B cell (primary cell): ENCODE data around the gene SPDYE18.
"Not testable (repeated sequence)": the region's sequence is repeated elsewhere in the genome, so short reads cannot be mapped to it uniquely, and the experiment has no call there.

Source experiments
- EZH2 ChIP-seq: IDR thresholded peaks from 2 replicates; pipeline ENCODE4 v1.6.1; 2012; ENCODE audit warnings: borderline replicate concordance, low read depth, mild to moderate bottlenecking, moderate library complexity, low read length; ENCODE audit not compliant: insufficient read depth, poor library complexity, severe bottlenecking
- TF ChIP-seq, protein P1 (sequence below): fragments of 200-600 bp; IDR thresholded peaks from one replicate; pipeline ENCODE4 v1.8.0; 2022; ENCODE audit warnings: antibody characterized with exemption, mild to moderate bottlenecking

DNA sequence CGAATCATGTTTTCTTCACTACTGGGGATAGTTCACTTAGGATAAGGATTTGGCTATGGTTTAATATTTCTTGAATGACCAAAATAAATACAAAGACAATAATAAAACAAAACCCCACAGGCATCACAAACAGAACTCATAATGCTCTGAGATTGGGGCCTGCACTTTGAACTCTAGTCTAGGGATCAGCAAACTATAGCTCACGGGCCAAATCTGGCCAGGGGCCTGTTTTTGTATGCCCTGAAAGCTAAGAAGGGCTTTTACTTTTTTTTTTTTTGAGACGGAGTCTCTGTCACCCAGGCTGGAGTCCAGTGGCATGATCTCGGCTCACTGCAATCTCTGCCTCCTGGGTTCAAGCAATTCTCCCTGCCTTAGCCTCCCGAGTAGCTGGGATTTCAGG lies 14.7 kb upstream of the SPDYE18 start:
- TF ChIP-seq, protein P1, sequence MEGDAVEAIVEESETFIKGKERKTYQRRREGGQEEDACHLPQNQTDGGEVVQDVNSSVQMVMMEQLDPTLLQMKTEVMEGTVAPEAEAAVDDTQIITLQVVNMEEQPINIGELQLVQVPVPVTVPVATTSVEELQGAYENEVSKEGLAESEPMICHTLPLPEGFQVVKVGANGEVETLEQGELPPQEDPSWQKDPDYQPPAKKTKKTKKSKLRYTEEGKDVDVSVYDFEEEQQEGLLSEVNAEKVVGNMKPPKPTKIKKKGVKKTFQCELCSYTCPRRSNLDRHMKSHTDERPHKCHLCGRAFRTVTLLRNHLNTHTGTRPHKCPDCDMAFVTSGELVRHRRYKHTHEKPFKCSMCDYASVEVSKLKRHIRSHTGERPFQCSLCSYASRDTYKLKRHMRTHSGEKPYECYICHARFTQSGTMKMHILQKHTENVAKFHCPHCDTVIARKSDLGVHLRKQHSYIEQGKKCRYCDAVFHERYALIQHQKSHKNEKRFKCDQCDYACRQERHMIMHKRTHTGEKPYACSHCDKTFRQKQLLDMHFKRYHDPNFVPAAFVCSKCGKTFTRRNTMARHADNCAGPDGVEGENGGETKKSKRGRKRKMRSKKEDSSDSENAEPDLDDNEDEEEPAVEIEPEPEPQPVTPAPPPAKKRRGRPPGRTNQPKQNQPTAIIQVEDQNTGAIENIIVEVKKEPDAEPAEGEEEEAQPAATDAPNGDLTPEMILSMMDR, result not testable (repeated sequence)
- TF ChIP-seq EZH2, result not testable (repeated sequence)
